ENCODE data around the gene ICAM2.

Gene ICAM2

GRCh38 chr17:64008830-64009229 is 11.6 kb downstream of the ICAM2 start:
- DNase-seq = peak; percentile 44

- peak; percentile 13 for DNase-seq
These were observed 12.1 kb downstream of the ICAM2 start for GRCh38 chr17:64008346-64008745.

GRCh38 chr17:64007838-64008282 is 12.6 kb downstream of the ICAM2 start:
- DNase-seq = peak; percentile 47

- peak; percentile 28 for DNase-seq
These were observed 13.2 kb downstream of the ICAM2 start for GRCh38 chr17:64007089-64007837.

DNA sequence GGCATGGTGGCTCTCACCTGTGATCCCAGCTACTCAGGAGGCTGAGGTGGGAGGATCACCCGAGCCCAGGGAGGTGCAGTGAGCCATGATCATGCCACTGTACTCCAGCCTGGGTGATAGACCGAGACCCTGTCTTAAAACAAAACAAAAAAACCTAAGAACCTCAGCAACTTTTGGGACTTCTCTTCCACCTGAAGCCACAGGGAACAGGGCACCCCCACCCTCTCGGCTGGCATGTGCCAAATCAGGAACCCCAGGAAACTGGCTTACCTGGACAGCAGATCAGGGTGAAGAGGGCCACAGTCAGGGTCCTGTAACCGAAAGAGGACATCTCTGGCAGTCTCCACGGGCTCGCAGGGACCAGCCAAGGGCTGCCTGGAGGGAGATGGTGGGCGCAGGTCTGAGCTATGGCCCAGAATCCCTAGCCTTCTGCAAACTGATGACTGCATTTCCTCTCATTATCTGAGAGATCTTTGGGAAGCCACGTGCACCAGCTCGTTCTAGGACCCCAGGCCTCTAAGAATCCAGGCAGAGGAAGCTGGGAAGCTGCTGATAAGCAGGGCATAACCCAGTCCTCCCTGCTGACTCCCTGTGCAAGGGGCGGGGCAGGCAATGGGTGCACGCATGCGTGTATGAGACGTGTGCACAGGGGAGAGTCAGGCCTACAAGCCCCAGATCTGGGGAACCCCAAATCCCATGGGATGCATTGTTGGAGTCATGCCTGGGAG is 13.9 kb downstream of the ICAM2 start:
- DNase-seq = peak; percentile 53

DNA sequence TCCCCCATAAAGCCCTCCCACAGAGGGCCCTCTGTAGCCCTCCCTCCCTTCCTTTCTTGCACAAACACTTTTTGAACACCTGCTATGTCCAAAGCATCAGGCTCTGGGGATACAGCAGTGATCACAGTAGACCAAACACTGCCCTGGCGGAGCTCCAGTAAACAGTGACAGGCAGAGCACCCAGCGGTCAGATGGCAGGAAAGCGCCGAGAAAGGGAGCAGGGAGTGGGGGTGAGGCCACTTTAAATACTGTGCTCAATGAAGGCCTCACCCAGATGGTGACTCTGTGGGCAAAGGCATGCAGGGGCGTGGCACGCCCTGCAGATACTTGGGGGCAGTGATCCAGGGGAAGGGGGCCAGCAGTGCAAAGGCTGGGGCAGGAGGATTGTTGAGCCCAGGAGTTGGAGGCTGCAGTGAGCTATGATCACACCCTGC is 14.7 kb downstream of the ICAM2 start:
- DNase-seq = peak; percentile 21

- peak; percentile 43 for DNase-seq
These were observed 15.3 kb downstream of the ICAM2 start for GRCh38 chr17:64004903-64005733.

DNA sequence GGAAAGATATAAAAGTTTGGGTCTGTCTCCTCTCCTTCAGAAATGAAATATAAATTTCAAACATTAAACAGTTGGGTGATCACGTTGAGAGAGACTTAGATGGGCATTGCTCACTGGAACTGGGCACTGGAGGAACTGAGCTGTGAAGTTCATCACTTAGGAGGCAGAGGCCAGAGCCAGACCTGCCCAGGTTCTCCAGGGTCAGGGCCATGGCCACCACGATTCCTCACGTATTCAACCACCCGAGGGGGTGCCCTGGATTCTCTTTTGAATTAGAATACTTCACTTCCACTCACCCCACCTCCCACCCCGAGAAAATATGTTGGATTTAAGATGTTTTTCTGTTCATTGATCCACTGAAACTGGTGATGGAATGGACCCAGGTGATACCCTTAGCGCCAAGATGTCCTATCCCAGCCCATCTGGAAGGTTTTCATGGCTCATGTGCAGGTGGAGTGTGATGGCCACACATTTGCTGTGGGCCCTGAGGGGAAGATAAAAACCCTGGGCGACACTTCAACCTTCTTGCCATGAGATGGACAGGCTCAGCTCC is 16.1 kb downstream of the ICAM2 start:
- no peak for DNase-seq

DNA sequence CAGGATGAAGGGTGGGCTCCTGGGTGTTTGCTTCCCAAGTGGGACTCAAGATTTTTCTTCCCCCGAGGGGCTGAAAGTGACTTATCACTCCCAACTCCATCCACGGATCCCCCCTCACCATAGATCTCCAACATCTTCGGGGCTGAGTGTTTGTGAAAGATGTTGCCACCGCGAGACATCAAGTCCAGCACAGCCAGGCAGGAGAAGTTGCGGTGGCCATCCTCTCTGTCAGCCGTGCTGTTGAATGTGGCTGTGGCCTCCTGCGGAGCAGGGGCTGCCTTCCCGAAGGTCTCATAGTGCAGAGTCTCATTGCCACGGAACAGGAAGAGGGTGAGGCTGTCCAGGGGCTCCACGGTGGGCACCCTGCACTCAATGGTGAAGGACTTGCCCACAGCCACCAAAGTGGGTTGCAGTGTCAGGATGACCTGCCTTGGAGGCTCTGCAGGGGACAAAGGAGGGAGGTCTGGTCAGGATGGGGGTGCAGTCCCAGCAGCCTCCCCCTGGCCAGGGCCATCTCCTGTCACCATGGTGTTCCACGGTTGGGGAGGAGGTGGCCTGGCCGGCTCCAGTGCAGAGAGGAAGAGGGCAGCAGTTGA is 16.8 kb downstream of the ICAM2 start:
- peak; percentile 55 for DNase-seq

DNA sequence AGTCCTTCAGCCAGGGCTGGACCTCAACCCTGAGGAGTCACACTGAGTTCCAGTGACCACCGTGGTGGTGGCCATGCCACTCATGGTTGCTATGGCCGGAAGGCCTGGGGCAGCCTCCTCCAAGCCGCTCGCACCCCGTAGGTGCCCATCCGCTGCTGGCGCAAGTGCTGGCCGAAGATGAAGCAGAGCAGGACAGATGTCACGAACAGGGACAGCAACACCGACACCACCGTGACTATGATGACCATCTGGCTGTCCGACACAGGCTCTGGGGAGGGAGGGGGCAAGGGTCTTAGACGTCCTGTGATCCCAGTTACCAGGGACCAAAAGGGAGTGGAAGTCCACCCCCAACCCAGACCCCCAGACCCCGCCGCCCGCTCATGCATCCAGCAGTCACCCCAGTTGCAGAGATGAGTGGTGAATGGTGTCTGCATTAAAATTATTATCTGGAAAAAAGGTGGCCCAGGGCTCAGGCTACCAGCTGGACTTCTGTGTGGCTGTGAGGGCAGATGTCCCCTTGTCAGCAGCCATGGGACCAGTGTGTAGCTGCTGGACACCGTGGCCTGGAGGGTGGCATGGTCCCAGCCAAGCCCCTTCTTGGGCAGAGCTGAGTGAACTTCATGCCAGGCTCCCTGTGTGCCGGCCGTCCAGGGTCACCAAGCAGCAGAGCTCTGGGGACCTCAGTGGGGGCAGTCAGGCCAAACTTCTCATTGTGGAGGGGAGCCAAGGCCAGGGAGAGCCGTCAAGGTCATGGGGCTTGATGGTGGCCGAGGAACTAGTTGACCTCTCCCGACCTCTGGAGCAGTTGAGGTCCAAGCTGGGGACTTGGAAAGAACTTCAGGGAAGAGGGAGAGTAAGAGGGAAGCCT is 17.5 kb downstream of the ICAM2 start:
- DNase-seq = peak; percentile 51

DNA sequence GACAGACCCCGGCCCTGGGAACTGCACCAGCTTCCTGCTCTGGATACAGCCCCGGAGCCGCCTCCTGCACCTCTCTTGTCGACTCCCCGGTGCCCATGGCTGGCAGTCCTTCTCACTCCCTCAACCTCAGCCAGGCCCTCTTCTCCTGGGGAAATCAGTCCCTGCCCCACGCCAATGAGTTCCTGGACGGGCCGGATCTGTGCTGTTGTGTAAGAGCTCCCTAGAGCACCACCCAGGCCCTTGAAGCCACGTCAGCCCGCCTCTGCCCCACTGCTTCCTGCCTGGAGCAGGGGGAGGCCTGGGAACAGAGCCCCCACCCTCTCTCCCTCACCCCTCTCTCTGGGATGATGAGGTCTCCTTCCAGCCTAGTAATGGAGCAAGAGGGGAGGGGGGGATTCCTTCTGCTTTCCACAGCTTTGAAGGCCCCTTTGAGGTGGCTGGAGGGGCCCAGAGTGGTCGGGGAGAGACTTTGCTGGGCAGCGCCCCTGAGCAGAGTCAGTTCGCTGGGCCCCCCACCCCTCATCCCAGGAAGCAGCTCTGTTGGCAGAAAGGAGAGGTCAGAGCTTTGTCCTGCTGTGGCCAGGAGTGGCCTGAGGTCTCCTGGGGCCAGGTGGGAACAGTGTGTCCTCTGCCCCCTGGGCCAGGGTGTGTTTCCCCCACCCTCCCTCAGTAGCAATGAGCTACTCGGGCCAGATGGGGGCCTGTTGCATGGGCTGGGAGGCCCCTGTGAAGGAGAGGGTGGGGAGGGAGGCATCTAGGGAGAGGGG is 18.5 kb downstream of the ICAM2 start:
- DNase-seq = peak; percentile 56

- DNase-seq = peak; percentile 53
These were observed 19.3 kb downstream of the ICAM2 start for GRCh38 chr17:64001091-64001579.

DNA sequence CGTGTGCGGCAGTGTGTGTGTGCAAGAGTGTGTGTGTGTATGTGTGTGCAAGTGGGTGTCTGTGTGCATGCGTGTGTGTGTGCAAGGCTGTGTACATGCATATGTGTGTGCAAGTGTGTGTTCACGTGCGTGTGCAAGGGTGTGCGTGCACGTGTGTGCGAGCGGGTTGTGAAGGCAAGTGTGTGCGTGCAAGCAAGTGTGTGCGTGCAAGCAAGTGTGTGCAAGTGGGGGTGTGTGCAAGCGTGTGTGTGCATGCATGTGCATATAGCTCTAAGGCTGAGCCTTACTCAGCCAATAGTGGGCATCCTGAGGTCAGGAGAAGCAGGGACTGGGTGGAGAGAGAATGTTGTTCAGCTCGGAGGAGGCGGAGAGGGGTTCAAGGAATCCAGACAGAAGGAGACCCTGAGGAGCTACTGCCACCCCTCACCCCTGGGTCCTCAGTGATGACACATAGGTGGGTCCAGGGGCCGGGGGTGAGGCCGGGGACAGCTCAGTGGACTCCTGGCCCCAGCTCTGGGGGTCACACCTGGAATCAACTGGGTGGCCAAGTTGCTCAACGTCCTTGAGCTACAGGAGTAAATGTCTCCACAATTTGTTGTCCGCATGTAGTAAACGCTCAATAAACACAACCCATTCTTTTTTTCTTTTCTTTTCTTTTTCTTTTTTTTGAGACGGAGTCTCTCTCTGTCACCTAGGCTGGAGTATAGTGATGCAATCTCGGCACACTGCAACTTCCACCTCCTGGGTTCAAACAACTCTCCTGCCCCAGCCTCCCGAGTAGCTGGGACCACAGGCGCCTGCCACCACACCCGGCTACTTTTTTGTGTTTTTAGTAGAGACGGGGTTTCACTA is 20.5 kb downstream of the ICAM2 start:
- peak; percentile 57 for DNase-seq

DNA sequence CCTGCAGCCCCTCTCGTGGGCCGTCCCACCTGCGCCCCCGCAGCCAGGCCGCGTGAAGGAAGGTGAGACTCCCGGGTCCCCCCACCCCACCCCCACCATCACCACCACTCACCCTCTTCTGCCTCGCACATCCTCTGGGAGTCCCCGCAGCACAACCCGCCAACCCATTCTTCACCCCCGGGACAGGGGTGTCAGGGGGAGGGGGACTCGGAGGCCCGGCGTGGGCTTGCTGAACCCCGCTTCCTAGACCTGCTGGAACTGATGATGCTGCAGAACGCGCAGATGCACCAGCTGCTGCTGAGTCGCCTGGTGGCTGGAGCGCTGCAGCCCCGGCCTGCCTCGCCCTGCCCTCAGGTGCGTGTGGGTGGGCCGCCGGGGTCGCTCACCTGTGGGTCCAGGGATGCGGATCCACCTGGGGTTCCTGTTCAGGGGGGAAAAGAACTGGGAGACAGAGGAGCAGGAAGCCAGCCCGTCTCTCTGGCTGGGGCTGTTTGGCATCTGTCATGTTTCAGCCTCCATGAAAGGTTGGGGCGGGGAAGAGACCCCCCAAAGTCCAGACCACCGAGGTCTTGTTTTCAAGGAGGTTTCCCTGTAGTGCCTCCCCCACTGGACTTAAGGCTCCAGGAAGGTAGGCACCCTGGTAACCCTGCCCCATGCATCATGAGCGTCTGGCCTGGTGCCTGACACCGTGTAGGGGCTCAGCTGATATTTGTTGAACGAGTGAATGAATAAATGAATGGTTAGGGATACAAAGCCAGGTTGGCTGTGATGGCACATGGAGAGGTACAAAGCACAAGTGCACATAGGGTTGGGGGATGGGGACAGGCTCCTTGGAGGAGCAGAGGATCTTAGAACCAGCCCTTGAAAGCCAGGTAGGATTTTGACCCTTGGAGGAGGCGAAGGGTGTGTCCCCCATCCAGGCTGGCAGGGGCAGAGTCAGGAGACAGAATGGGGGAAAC is 21.4 kb downstream of the ICAM2 start:
- DNase-seq = peak; percentile 65

- DNase-seq = peak; percentile 87
These were observed 22.2 kb downstream of the ICAM2 start, which contains the start of gene PRR29 for GRCh38 chr17:63998050-63998720. Gene PRR29, plus strand, starts transcription at chr17:63998351. Its CDS starts 14 bp downstream, at chr17:63998365.

DNA sequence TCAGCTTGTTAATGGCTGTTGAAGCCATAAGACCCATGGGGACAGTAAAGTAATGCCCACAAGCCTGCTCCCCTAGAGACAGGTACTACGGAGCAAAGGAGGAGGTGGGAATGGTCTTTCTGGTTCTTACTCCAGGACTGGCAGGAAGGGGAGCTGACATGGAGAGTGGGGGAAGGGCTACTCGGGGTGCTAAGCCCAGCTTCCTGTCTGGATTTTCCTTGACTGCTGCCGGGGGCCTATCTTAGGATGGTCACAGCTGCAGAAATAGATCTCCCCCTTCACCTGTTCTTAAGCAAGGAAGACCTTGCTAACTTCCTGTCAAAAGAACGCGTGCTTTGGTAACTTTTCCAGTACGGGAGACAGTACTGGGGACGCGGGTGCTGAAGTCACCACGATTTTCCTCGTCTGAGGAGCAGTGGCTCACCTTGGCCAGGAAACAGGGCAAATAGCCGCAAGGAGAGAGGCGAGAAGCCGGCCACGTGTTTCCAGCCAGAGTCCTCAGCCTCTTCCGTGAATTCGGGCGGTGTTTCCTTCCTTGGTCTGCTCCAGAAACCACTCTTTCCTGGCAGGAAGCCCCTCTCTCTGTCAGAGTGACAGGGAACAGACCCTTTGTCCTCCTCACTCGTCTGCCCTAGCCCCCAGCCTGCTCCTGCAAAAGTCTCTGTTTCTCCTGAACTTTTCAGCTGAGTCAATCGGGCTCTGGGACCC is 22.9 kb downstream of the ICAM2 start:
- peak; percentile 58 for DNase-seq
